Progenitor cell of endocrine pancreas (in vitro differentiated cells): ENCODE results near the gene DEPDC1. TPM values are rescaled to one million over a fixed set of nuclear protein-coding genes. Genes with fewer than 3 reads are reported as not detected.

Experiments
- DNase-seq: peaks from one replicate; pipeline ENCODE4 v3.0.0; 2021; ENCODE audit warnings: low spot score; ENCODE audit not compliant: unreplicated experiment
- H3K27ac Mint-ChIP-seq: 2 replicates; pipeline ENCODE4 v1.8.0; 2021; ENCODE audit warnings: mild to moderate bottlenecking, moderate library complexity, mixed read lengths
- H3K27me3 Mint-ChIP-seq: 2 replicates; pipeline ENCODE4 v1.8.0; 2021; ENCODE audit warnings: mixed read lengths
- H3K36me3 Mint-ChIP-seq: 2 replicates; pipeline ENCODE4 v1.8.0; 2022; ENCODE audit warnings: mixed read lengths; ENCODE audit not compliant: insufficient read depth
- H3K4me1 Mint-ChIP-seq: 2 replicates; pipeline ENCODE4 v1.8.0; 2021; ENCODE audit warnings: low read depth, mixed read lengths
- H3K4me3 Mint-ChIP-seq: 2 replicates; pipeline ENCODE4 v1.8.0; 2021; ENCODE audit warnings: low read depth, mild to moderate bottlenecking, moderate library complexity, mixed read lengths
- H3K9me3 Mint-ChIP-seq: 2 replicates; pipeline ENCODE4 v1.8.0; 2021; ENCODE audit warnings: low read depth, mixed read lengths
- total RNA-seq: library from RNA; stranded (reverse); gene quantifications from 2 replicates; pipeline ENCODE4 v1.2.1, GENCODE V29; 2021
- TF ChIP-seq, protein P1 (sequence below): fragments of 200-600 bp; sonication (generic); IDR thresholded peaks from one replicate; pipeline ENCODE4 v1.5.0; 2021; ENCODE audit warnings: antibody characterized with exemption, mild to moderate bottlenecking; ENCODE audit not compliant: unreplicated experiment

The DEPDC1 gene
- total RNA-seq, 1 donor from 2014 or later = 12.4 TPM

DNA sequence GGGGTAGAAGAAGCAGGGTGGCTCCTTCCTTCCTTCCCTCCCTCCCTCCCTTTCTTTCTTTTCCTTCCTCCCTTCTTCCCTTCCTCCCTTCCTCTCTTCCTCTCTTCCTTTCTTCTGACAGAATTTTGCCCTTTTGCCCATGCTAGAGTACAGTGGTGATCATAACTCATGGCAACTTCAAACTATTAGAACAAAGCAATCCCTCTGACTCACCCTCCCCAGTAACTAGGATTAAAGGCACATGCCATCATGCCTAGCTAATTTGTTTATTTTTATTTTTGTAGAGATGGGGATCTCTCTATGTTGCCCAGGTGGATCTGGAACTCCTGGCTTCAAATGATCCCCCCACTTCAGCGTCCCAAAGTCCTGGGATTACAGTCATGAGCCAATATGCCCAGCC, 37.1 kb downstream of the DEPDC1 start:
- Mint-ChIP-seq H3K4me3 (no peak overlapping the region), H3K27me3 (peaks cover 2% of the 10 kb centered on the region), H3K27ac (no peak overlapping the region), H3K36me3 (no peaks in the 10 kb centered on the region), H3K4me1 (no peaks in the 10 kb centered on the region), H3K9me3 (peaks cover 7% of the 10 kb centered on the region)
- TF ChIP-seq, protein P1, sequence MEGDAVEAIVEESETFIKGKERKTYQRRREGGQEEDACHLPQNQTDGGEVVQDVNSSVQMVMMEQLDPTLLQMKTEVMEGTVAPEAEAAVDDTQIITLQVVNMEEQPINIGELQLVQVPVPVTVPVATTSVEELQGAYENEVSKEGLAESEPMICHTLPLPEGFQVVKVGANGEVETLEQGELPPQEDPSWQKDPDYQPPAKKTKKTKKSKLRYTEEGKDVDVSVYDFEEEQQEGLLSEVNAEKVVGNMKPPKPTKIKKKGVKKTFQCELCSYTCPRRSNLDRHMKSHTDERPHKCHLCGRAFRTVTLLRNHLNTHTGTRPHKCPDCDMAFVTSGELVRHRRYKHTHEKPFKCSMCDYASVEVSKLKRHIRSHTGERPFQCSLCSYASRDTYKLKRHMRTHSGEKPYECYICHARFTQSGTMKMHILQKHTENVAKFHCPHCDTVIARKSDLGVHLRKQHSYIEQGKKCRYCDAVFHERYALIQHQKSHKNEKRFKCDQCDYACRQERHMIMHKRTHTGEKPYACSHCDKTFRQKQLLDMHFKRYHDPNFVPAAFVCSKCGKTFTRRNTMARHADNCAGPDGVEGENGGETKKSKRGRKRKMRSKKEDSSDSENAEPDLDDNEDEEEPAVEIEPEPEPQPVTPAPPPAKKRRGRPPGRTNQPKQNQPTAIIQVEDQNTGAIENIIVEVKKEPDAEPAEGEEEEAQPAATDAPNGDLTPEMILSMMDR = no peak
- DNase-seq = no peak

DNA sequence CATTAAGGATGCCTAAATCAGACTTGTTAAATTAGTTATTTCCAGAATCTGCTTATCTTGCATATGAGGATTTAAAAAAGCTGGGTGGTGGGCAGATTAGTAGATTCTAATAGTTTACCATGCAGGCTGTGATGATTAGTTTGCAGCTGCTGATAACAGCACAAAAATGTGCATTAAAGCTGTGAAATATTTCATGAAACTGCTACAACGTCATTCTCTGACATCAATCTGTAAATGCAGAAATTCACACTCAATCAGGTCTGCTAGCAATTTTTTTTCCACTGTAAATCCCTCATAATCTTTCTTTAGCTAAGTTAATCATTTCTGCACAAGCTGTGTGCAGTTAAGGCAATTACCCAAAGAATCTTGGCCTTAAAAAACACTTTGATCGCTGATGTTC, 37.8 kb downstream of the DEPDC1 start:
- DNase-seq = no peak
- H3K36me3 Mint-ChIP-seq = no peaks in the 10 kb centered on the region
- no peak overlapping the region for H3K27ac Mint-ChIP-seq
- H3K27me3 Mint-ChIP-seq = no peaks in the 10 kb centered on the region
- TF ChIP-seq, protein P1 = no peak
- peaks cover 3% of the 10 kb centered on the region for H3K9me3 Mint-ChIP-seq
- H3K4me3 Mint-ChIP-seq = no peak overlapping the region
- H3K4me1 Mint-ChIP-seq = no peaks in the 10 kb centered on the region

- Mint-ChIP-seq H3K9me3 (no peaks in the 10 kb centered on the region), H3K4me3 (no peak overlapping the region), H3K27ac (no peak overlapping the region), H3K4me1 (no peaks in the 10 kb centered on the region), H3K36me3 (no peaks in the 10 kb centered on the region), H3K27me3 (peaks cover 3% of the 10 kb centered on the region)
- TF ChIP-seq, protein P1 = no peak
- no peak for DNase-seq
Observed at GRCh38 chr1:68456202-68456601, 40.7 kb downstream of the DEPDC1 start.

GRCh38 chr1:68454534-68454933, 42.3 kb downstream of the DEPDC1 start:
- Mint-ChIP-seq H3K27me3 (peaks cover 3% of the 10 kb centered on the region), H3K4me1 (no peaks in the 10 kb centered on the region), H3K36me3 (no peaks in the 10 kb centered on the region), H3K27ac (no peak overlapping the region), H3K9me3 (no peaks in the 10 kb centered on the region), H3K4me3 (no peak overlapping the region)
- DNase-seq = no peak
- TF ChIP-seq, protein P1 = no peak

GRCh38 chr1:68453060-68453670, 43.7 kb downstream of the DEPDC1 start:
- TF ChIP-seq, protein P1 = no peak
- no peak overlapping the region for H3K27ac Mint-ChIP-seq
- no peak for DNase-seq
- H3K4me3 Mint-ChIP-seq = no peak overlapping the region
- no peaks in the 10 kb centered on the region for H3K36me3 Mint-ChIP-seq
- H3K4me1 Mint-ChIP-seq = peaks cover 3% of the 10 kb centered on the region
- H3K9me3 Mint-ChIP-seq = no peaks in the 10 kb centered on the region
- H3K27me3 Mint-ChIP-seq = peaks cover 3% of the 10 kb centered on the region
